VCaP (cell line): ENCODE data around the gene THOC2.
"Not testable (repeated sequence)": the region's sequence is repeated elsewhere in the genome, so short reads cannot be mapped to it uniquely, and the experiment has no call there.

Experiments used
- H3K27ac ChIP-seq: fragments of 450-650 bp; 2 replicates; pipeline ENCODE4 v1.5.1; 2017
- TF ChIP-seq, protein P1 (sequence below): fragments of 450-650 bp; conservative IDR thresholded peaks from 2 replicates; pipeline ENCODE4 v1.5.1; 2017; ENCODE audit warnings: mild to moderate bottlenecking, moderate library complexity

THOC2 gene, protein sequence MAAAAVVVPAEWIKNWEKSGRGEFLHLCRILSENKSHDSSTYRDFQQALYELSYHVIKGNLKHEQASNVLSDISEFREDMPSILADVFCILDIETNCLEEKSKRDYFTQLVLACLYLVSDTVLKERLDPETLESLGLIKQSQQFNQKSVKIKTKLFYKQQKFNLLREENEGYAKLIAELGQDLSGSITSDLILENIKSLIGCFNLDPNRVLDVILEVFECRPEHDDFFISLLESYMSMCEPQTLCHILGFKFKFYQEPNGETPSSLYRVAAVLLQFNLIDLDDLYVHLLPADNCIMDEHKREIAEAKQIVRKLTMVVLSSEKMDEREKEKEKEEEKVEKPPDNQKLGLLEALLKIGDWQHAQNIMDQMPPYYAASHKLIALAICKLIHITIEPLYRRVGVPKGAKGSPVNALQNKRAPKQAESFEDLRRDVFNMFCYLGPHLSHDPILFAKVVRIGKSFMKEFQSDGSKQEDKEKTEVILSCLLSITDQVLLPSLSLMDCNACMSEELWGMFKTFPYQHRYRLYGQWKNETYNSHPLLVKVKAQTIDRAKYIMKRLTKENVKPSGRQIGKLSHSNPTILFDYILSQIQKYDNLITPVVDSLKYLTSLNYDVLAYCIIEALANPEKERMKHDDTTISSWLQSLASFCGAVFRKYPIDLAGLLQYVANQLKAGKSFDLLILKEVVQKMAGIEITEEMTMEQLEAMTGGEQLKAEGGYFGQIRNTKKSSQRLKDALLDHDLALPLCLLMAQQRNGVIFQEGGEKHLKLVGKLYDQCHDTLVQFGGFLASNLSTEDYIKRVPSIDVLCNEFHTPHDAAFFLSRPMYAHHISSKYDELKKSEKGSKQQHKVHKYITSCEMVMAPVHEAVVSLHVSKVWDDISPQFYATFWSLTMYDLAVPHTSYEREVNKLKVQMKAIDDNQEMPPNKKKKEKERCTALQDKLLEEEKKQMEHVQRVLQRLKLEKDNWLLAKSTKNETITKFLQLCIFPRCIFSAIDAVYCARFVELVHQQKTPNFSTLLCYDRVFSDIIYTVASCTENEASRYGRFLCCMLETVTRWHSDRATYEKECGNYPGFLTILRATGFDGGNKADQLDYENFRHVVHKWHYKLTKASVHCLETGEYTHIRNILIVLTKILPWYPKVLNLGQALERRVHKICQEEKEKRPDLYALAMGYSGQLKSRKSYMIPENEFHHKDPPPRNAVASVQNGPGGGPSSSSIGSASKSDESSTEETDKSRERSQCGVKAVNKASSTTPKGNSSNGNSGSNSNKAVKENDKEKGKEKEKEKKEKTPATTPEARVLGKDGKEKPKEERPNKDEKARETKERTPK (N-terminal part only)

DNA sequence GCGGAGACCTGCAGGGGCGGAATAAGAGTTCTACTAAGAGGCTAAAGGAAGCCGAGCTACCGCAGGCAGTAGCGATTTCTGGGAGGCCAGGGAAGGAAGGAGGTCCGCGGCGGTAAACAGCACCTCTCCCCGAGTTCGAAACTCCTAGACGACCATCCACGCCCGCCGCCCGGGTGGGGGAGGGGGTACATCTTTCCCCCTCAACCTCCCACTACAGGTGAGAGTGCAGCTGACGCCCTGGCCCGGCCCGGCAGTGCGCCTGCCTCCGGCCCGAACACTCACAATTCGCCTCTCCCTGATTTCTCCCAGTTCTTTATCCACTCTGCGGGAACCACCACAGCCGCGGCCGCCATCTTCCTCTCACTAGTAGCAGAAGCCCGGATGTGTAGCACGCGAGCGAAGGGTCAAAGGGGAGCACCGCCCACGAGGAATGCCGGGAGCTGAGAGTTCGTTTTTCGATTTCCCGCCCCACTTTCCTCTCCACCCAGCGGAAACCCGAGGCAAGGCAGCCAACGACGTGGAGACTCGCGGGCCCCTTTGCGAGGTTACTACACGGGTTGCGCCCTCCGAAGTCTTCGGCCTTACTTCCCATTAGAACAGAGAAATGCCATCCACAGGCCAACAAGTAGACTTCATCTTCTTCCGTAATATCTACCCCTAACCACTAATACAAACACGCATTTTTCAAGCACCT lies at the start of gene THOC2:
THOC2 (minus strand) TSS at position 383 of the 694 bp plus-strand sequence; CDS start at position 353, 30 bp downstream.
- H3K27ac ChIP-seq, result peak within 1 kb of the TSS; percentile 74
- TF ChIP-seq, protein P1, sequence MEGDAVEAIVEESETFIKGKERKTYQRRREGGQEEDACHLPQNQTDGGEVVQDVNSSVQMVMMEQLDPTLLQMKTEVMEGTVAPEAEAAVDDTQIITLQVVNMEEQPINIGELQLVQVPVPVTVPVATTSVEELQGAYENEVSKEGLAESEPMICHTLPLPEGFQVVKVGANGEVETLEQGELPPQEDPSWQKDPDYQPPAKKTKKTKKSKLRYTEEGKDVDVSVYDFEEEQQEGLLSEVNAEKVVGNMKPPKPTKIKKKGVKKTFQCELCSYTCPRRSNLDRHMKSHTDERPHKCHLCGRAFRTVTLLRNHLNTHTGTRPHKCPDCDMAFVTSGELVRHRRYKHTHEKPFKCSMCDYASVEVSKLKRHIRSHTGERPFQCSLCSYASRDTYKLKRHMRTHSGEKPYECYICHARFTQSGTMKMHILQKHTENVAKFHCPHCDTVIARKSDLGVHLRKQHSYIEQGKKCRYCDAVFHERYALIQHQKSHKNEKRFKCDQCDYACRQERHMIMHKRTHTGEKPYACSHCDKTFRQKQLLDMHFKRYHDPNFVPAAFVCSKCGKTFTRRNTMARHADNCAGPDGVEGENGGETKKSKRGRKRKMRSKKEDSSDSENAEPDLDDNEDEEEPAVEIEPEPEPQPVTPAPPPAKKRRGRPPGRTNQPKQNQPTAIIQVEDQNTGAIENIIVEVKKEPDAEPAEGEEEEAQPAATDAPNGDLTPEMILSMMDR, result peak; percentile 19; the same call in 1 of the 2 replicates

DNA sequence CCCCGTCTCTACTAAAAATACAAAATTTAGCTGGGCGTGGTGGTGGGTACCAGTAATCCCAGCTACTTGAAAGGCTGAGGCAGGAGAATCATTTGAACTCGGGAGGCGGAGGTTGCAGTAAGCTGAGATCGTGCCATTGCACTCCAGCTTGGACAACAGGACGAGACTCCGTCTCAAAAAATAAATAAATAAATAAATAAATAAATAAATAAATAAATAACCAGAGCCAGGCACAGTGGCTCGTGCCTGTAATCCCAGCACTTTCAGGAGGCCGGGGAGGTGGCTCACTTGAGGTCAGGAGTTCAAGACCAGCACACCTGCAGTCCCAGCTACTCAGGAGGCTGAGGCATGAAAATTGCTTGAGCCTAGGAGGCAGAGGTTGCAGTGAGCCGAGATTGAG lies 48.9 kb upstream of the THOC2 start:
- H3K27ac ChIP-seq, result not testable (repeated sequence)

DNA sequence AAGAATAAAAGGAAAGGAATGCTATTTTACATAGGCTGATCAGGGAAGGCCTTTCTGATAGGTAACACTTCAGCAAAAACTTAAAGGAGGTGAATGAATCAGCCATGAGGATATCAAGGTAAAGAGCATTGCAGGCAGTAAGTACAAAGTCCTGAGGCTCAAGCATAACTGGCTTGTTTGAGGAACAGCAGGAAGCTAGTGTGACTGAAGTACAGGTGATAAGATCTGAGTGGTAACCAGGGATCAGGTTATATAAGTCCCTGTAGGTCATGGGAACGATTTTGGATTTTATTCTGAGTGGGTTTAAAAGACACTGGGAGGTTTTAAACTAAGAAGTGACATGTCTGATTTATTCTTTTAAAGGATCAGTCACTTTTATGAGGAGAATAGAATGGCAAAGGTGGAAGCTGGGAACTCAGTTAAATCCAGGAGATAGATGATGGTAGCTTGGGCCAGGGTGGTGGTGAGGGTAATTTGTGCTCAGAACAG lies 47.1 kb upstream of the THOC2 start:
- TF ChIP-seq, protein P1, result no peak
- H3K27ac ChIP-seq, result peak overlapping the region; percentile 79

DNA sequence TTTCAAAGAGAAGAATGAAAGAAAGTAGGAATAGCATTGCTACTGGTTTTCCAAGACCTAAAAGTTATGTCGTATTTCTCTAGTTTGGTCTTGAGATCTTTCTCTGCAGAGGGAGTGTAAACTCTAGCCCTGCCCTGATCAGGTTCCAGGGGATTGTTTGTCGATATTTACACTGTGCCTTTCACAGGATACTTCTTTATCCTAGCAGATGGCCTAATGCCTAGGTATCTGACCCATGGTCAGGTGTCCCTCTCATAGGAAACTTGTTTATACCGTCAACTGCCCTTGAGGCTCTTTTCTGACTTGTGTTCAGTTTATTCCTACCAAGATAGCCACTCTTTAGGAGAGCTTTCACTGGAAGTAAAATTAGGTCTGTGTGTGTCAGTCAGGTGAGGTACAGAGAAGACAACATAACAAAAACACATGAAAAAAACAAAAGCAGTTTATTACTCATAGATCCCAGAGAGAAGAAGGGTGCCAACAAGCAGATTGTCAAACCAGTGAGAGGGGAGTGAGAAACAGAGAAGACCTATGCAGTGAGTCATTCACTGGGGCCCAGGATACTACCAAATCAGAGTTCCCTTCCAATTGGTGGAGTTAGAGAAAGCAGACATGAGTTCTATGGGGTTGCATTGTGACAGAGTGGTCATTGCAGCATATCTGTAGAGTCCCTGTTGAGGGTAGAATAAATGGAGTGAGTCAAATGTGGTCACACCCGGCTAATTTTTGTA lies 40.6 kb upstream of the THOC2 start:
- TF ChIP-seq, protein P1, result no peak
- H3K27ac ChIP-seq, result 0 out of 2 replicates have a peak overlapping the region, but pooled peaks have one; percentile 15

DNA sequence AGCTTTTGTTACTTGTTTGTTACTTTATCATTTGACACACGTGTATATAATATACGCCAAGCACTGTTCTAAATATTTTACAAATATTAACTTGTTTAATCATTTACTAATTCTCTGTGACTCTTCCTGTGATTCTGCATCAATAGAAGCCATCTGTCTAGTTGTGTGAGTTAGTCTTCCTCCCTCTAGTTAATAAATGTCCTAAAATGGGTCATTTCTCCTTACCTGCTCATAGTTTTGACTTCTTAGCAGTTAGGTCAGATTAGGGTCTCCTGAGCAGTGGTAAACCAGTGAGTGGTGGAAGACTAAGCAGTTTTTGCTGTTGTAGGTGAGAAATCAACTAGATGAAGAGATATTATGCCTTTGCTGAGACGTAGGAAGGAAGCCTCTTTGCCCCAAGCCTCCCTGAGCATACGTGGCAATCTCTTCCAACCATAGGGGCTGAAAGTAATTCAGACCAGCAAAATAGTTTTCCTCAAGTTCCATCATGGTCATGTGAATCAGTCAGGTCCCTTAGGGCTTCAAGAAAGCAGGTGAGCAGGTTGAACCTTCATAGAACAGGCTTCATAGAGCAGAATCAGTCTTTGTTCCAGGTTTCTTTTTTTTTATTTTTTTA lies 38.7 kb upstream of the THOC2 start:
- TF ChIP-seq, protein P1, result no peak
- H3K27ac ChIP-seq, result peak overlapping the region; percentile 76

DNA sequence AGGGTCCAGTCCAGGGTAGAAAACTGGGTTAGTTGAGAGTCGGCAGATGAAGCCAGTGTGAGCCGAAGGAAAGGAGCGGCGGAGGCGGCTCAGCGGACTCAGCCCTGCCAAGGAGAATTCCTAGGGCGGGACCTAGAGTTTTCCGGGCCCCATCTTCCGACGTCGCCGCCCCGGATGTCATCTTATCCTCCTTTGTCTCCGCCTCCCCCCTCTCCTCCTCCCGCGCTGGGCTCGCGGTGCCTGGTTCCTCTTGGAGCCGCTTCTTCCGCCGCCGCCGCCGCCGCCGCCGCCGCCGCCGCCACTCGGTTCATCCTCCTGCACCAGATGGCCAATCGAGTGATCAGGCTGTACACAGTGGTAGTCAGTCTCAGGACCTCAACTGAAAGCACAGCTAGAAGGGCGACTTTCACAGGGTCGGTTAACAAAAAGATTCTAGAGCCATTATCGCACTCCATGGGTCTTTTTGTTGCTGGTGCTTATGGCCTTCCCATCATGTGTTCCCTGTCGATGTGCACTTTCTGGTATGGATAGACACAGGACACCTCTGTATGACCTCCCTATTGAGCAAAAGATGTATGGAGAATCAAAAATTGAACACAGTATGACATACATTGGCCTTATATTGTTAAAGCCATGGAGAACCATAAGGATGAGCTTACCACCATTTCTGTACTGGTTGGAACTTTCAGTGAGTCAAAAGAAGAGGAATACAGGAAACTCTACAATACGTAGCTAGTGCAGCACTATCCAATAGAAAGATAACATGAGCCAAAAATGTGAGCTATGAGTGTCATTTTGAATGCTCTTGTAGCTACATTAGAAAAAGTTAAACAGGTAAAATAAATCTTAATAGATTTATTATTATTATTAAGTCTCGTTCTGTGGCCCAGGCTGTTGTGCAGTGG lies 32.4 kb upstream of the THOC2 start:
- H3K27ac ChIP-seq, result peak overlapping the region; percentile 56

DNA sequence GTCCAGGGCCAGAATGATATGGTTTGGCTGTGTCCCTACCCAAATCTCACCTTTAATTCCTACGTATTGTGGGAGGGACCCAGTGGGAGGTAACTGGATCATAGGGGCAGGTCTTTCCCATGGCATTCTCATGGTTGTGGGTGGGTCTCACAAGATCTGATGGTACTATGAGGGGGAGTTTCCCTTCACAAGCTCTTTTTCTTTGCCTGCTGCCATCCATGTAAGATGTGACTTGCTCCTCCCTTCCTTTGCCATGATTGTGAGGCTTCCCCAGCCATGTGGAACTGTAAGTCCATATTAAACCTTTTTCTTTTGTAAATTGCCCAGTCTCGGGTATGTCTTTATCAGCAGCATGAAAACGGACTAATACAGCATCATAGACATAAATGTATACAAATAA lies 27.0 kb upstream of the THOC2 start:
- H3K27ac ChIP-seq, result not testable (repeated sequence)

More for the DNA sequence above, 32.4 kb upstream of the THOC2 start:
- TF ChIP-seq, protein P1, result no peak

DNA sequence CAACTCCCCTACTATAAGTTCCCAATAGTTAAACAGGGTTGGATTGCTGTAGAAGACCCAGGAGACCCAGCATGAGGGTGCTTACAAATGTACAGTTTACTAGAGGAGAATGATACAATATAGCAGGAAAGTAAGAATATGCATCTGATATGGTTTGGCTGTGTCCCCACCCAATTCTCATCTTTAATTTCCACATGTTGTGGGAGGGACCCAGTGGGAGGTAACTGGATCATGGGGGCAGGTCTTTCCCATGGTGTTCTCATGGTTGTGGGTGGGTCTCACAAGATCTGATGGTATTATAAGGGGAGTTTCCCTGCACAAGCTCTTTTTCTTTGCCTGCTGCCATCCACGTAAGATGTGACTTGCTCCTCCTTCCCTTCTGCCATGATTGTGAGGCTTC lies 24.9 kb upstream of the THOC2 start:
- not testable (repeated sequence) for H3K27ac ChIP-seq
